GM12878 (cell line): ENCODE measurements around the gene ANKRD66. TPM values are rescaled to one million over a fixed set of nuclear protein-coding genes. Genes with fewer than 3 reads are reported as not detected.

Source experiments
- ATAC-seq: fragments of 200-7000 bp; cut with Tn5 transposase; 3 replicates; pipeline ENCODE4 v1.9.1; 2020; ENCODE audit warnings: mild to moderate bottlenecking, moderate library complexity
- BruUV-seq: library from RNA; stranded (reverse); fragments of 400-500 nt; replicated peaks from 2 replicates; lab custom pipeline; 2021; lab: Mats Ljungman, UMichigan
- CTCF ChIA-PET: fragments of 300-600 bp; sonication (Branson Sonifier 250); formaldehyde crosslinking; extraction: SDS; loops from one replicate; lab custom pipeline; 2021; ENCODE audit warnings: inconsistent platforms; lab: Yijun Ruan, JAX
- POLR2A ChIA-PET: fragments of 350-600 bp; formaldehyde crosslinking; extraction: SDS; loops from one replicate; lab custom pipeline; 2021; ENCODE audit warnings: inconsistent platforms; lab: Charles Lee
- RAD21 ChIA-PET: fragments of 300-600 bp; sonication (Branson Sonifier 250); formaldehyde crosslinking; loops from one replicate; lab custom pipeline; 2023; ENCODE audit warnings: antibody characterized with exemption; ENCODE audit not compliant: unreplicated experiment; lab: Charles Lee
- SMC1A ChIA-PET: fragments of 300-600 bp; sonication (Branson Sonifier 250); formaldehyde crosslinking; loops from one replicate; lab custom pipeline; 2023; ENCODE audit not compliant: unreplicated experiment, uncharacterized antibody; lab: Charles Lee
- DNase-seq: peaks from one replicate; pipeline ENCODE4 v3.0.0-alpha.2; 2011; ENCODE audit warnings: low read depth, low spot score
- FAIRE-seq: peaks from 3 replicates; lab custom pipeline; 2011; peaks lifted over from hg19 to GRCh38; lab: Jason Lieb, UNC
- H2AFZ ChIP-seq: 2 replicates; pipeline ENCODE4 v1.6.0; 2011; ENCODE audit warnings: low read depth, low read length, control low read depth; ENCODE audit not compliant: control insufficient read depth
- H3K27ac ChIP-seq: 2 replicates; pipeline ENCODE4 v1.5.1; 2011; ENCODE audit warnings: control low read depth; ENCODE audit not compliant: control insufficient read depth, insufficient read depth
- H3K27me3 ChIP-seq, 2 experiments: replicated peaks in 1 of 2; 2 replicates each; pipeline versions ENCODE4 v1.6.0 to v1.6.1; 2011; ENCODE audit warnings: low read length in 1 of 2; ENCODE audit not compliant: control insufficient read depth in 2 of 2, insufficient read depth in 2 of 2
- H3K36me3 ChIP-seq, 2 experiments: 2 replicates each; pipeline ENCODE4 v1.5.1; 2011; ENCODE audit warnings: low read length in 1 of 2; ENCODE audit not compliant: control insufficient read depth in 2 of 2, insufficient read depth in 2 of 2
- H3K4me1 ChIP-seq: 2 replicates; pipeline ENCODE4 v1.6.1; 2011; ENCODE audit warnings: mild to moderate bottlenecking, low read length, moderate library complexity, mixed read lengths; ENCODE audit not compliant: control insufficient read depth, insufficient read depth
- H3K4me2 ChIP-seq: 2 replicates; pipeline ENCODE4 v1.6.0; 2011; ENCODE audit warnings: control low read depth; ENCODE audit not compliant: control insufficient read depth, insufficient read depth
- H3K4me3 ChIP-seq: fragments of 200-600 bp; sonication (generic); 2 replicates; pipeline ENCODE4 v1.5.1; 2016
- H3K79me2 ChIP-seq: 2 replicates; pipeline ENCODE4 v1.6.0; 2011; ENCODE audit warnings: low read length; ENCODE audit not compliant: control insufficient read depth, insufficient read depth
- H3K9ac ChIP-seq: 2 replicates; pipeline ENCODE4 v1.8.0; 2011; ENCODE audit warnings: low read length, control low read depth, mixed read lengths; ENCODE audit not compliant: control insufficient read depth, insufficient read depth
- H3K9me3 ChIP-seq: replicated peaks from 3 replicates; pipeline ENCODE4 v1.5.1; 2011; ENCODE audit warnings: mild to moderate bottlenecking, low read length; ENCODE audit not compliant: control insufficient read depth, insufficient read depth
- H4K20me1 ChIP-seq: 2 replicates; pipeline ENCODE4 v1.6.0; 2011; ENCODE audit not compliant: control insufficient read depth, insufficient read depth
- CREB1 ChIP-seq: IDR thresholded peaks from 2 replicates; pipeline ENCODE4 v1.6.1; 2012; ENCODE audit warnings: low read depth, mild to moderate bottlenecking, inconsistent platforms
- GABPA ChIP-seq: IDR thresholded peaks from 2 replicates; pipeline ENCODE4 v1.6.1; 2014; ENCODE audit warnings: antibody characterized with exemption, low read depth, mild to moderate bottlenecking, inconsistent platforms
- KDM1A ChIP-seq: fragments of 200-600 bp; sonication (generic); IDR thresholded peaks from 2 replicates; pipeline ENCODE4 v1.6.1; 2016; ENCODE audit warnings: borderline replicate concordance
- MTA3 ChIP-seq: IDR thresholded peaks from 2 replicates; pipeline ENCODE4 v1.6.1; 2012; ENCODE audit warnings: low read length, inconsistent platforms, borderline replicate concordance
- NBN ChIP-seq: fragments of 450-650 bp; IDR thresholded peaks from 2 replicates; pipeline ENCODE4 v1.6.1; 2016
- NR2F1 ChIP-seq: fragments of 450-650 bp; conservative IDR thresholded peaks from 2 replicates; pipeline ENCODE4 v1.6.1; 2017; ENCODE audit warnings: mild to moderate bottlenecking
- RB1 ChIP-seq: fragments of 450-650 bp; formaldehyde crosslinking; IDR thresholded peaks from 2 replicates; pipeline ENCODE4 v1.6.1; 2017; ENCODE audit warnings: mild to moderate bottlenecking, borderline replicate concordance
- SIN3A ChIP-seq: IDR thresholded peaks from 2 replicates; pipeline ENCODE4 v1.6.1; 2012; ENCODE audit warnings: low read depth, low read length, improper control_type of control experiment
- ZNF207 ChIP-seq: fragments of 450-650 bp; IDR thresholded peaks from 2 replicates; pipeline ENCODE4 v1.6.1; 2014; ENCODE audit warnings: antibody characterized with exemption, mild to moderate bottlenecking, borderline replicate concordance
- WGBS: methylation state at CpG from one replicate; pipeline ENCODE4 v1.1.6; 2016; ENCODE audit warnings: low lambda C conversion rate; ENCODE audit not compliant: insufficient replicate concordance, insufficient coverage; ENCODE audit errors: missing lambda C conversion rate; 5-methylcytosine and 5-hydroxymethylcytosine counted together
- in situ Hi-C: fragments of 300-500 bp; cut with MboI; formaldehyde crosslinking; loops from 9 replicates; pipeline ENCODE4 v1.14.3; 2018; ENCODE audit warnings: mixed read lengths
- intact Hi-C: fragments of 100-400 bp; cut with micrococcal nuclease; formaldehyde crosslinking; loops from one replicate; pipeline ENCODE4 v1.14.2; 2022; ENCODE audit not compliant: unreplicated experiment
- polyA plus RNA-seq, 11 experiments: library from polyadenylated mRNA; depleted of rRNA in 4 of 11; unstranded in 6 of 11; stranded (reverse) in 5 of 11; fragments of >200 nt; fragmentation: Nextera tagmentation in 4 of 11; fragmentation: Illumina TruSeq in 1 of 11; extraction: Ambion mirVana in 4 of 11; extraction: Trizol in 1 of 11; gene quantifications; 1 replicate in 1 of 11; 2 replicates in 10 of 11; pipeline versions ENCODE4 v1.2.1 to v1.2.3, GENCODE V29; 2011 to 2016; ENCODE audit warnings: inconsistent platforms in 2 of 11, missing spikeins in 2 of 11, low read depth in 1 of 11
- total RNA-seq, 4 experiments: library from RNA; depleted of rRNA in 3 of 4; stranded (reverse); fragments of >200 nt in 3 of 4; fragmentation: Illumina TruSeq in 1 of 4; extraction: Trizol in 1 of 4; gene quantifications; 2 replicates each; pipeline versions ENCODE4 v1.2.1 to v1.2.3, GENCODE V29; 2013 to 2021
- TF ChIP-seq, protein P1 (sequence below): fragments of 450-650 bp; formaldehyde crosslinking; IDR thresholded peaks from 2 replicates; pipeline ENCODE4 v1.4.0; 2022; ENCODE audit warnings: mild to moderate bottlenecking, moderate library complexity
- TF ChIP-seq, protein P2 (sequence below): IDR thresholded peaks from 2 replicates; pipeline ENCODE4 v1.6.1; 2011; ENCODE audit warnings: borderline replicate concordance, low read depth, mild to moderate bottlenecking, moderate library complexity, low read length; ENCODE audit not compliant: insufficient read depth, poor library complexity, severe bottlenecking
- TF ChIP-seq, protein P3 (sequence below): IDR thresholded peaks from 2 replicates; pipeline ENCODE4 v1.6.1; 2012; ENCODE audit warnings: improper control_type of control experiment, low read depth, low read length; ENCODE audit not compliant: insufficient replicate concordance

The ANKRD66 gene
- total and polyA plus RNA-seq, 10 of the 15 experiments (the other 5 are each of a cell fraction or from before 2014, with no cell fraction given) = not detected

DNA sequence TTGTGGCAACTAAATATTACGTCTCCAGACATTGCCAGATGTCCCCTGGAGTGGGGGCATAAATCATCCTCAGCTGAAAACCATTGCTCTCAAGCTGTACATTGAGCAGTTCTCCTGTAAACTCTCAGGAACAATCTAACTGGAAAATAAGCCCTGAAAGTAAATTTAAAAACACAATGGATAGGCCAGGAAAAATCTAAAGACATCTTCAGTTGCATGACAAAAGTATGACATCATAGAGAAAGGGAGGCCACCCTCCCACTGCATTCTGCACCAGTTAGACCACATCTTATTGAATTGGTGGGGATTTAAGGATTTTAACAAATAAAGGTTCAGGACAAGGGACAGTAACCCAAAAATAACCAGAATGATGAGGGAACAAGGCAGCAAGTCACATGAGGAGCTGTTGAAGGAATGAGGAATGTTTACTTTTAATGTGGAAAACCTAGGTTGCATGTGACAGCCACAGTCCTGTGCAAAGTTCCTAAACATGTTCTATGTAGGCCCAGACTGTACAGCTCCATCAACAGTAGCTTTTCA, 16.9 kb upstream of the ANKRD66 start:
- no TSS peak for BruUV-seq
- FAIRE-seq (no peak), ATAC-seq (no peak), DNase-seq (no peak)
- no peak overlapping the region for H3K4me3 ChIP-seq
- no peak overlapping the region for H2AFZ ChIP-seq
- ChIA-PET POLR2A (no interaction called here), SMC1A (no interaction called here), RAD21 (no interaction called here), CTCF (no interaction called here)
- no peaks in the 10 kb centered on the region for H3K36me3 ChIP-seq
- no peaks in the 10 kb centered on the region; the same call in 1 of the 2 replicates for H4K20me1 ChIP-seq
- in situ Hi-C loops = no loop called here
- H3K9me3 ChIP-seq = no peaks in the 10 kb centered on the region
- H3K27ac ChIP-seq = no peak overlapping the region
- no peak overlapping the region for H3K9ac ChIP-seq
- H3K79me2 ChIP-seq = no peaks in the 10 kb centered on the region
- WGBS = 0% methylated on average over 1 of the region's 1 CpG
- H3K4me1 ChIP-seq = no peaks in the 10 kb centered on the region
- TF ChIP-seq, protein P1, sequence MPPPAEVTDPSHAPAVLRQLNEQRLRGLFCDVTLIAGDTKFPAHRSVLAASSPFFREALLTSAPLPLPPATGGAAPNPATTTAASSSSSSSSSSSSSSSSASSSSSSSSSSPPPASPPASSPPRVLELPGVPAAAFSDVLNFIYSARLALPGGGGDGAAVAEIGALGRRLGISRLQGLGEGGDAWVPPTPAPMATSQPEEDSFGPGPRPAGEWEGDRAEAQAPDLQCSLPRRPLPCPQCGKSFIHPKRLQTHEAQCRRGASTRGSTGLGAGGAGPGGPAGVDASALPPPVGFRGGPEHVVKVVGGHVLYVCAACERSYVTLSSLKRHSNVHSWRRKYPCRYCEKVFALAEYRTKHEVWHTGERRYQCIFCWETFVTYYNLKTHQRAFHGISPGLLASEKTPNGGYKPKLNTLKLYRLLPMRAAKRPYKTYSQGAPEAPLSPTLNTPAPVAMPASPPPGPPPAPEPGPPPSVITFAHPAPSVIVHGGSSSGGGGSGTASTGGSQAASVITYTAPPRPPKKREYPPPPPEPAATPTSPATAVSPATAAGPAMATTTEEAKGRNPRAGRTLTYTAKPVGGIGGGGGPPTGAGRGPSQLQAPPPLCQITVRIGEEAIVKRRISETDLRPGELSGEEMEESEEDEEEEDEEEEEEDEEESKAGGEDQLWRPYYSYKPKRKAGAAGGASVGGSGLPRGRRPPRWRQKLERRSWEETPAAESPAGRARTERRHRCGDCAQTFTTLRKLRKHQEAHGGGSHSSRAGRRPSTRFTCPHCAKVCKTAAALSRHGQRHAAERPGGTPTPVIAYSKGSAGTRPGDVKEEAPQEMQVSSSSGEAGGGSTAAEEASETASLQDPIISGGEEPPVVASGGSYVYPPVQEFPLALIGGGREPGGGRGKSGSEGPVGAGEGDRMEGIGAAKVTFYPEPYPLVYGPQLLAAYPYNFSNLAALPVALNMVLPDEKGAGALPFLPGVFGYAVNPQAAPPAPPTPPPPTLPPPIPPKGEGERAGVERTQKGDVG (CRISPR knock-in tag) = no peak
- TF ChIP-seq CREB1 = no peak
- TF ChIP-seq ZNF207 = no peak
- TF ChIP-seq NR2F1 = no peak
- TF ChIP-seq, protein P2, sequence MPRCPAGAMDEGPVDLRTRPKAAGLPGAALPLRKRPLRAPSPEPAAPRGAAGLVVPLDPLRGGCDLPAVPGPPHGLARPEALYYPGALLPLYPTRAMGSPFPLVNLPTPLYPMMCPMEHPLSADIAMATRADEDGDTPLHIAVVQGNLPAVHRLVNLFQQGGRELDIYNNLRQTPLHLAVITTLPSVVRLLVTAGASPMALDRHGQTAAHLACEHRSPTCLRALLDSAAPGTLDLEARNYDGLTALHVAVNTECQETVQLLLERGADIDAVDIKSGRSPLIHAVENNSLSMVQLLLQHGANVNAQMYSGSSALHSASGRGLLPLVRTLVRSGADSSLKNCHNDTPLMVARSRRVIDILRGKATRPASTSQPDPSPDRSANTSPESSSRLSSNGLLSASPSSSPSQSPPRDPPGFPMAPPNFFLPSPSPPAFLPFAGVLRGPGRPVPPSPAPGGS = no peak
- TF ChIP-seq SIN3A = no peak
- TF ChIP-seq RB1 = no peak
- TF ChIP-seq, protein P3, sequence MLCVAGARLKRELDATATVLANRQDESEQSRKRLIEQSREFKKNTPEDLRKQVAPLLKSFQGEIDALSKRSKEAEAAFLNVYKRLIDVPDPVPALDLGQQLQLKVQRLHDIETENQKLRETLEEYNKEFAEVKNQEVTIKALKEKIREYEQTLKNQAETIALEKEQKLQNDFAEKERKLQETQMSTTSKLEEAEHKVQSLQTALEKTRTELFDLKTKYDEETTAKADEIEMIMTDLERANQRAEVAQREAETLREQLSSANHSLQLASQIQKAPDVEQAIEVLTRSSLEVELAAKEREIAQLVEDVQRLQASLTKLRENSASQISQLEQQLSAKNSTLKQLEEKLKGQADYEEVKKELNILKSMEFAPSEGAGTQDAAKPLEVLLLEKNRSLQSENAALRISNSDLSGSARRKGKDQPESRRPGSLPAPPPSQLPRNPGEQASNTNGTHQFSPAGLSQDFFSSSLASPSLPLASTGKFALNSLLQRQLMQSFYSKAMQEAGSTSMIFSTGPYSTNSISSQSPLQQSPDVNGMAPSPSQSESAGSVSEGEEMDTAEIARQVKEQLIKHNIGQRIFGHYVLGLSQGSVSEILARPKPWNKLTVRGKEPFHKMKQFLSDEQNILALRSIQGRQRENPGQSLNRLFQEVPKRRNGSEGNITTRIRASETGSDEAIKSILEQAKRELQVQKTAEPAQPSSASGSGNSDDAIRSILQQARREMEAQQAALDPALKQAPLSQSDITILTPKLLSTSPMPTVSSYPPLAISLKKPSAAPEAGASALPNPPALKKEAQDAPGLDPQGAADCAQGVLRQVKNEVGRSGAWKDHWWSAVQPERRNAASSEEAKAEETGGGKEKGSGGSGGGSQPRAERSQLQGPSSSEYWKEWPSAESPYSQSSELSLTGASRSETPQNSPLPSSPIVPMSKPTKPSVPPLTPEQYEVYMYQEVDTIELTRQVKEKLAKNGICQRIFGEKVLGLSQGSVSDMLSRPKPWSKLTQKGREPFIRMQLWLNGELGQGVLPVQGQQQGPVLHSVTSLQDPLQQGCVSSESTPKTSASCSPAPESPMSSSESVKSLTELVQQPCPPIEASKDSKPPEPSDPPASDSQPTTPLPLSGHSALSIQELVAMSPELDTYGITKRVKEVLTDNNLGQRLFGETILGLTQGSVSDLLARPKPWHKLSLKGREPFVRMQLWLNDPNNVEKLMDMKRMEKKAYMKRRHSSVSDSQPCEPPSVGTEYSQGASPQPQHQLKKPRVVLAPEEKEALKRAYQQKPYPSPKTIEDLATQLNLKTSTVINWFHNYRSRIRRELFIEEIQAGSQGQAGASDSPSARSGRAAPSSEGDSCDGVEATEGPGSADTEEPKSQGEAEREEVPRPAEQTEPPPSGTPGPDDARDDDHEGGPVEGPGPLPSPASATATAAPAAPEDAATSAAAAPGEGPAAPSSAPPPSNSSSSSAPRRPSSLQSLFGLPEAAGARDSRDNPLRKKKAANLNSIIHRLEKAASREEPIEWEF = no peak
- no peak for TF ChIP-seq NBN
- TF ChIP-seq MTA3 = no peak
- TF ChIP-seq GABPA = no peak
- TF ChIP-seq KDM1A = no peak
- no peak overlapping the region for H3K4me2 ChIP-seq
- intact Hi-C loops = no loop called here
- H3K27me3 ChIP-seq = peaks cover 3 to 4% of the 10 kb centered on the region in 2 experiments; a peak in 3 of 4 replicates
